Gastroesophageal sphincter (tissue), 3 donors: ENCODE data around the gene TLX3.

Experiments
- EP300 ChIP-seq: sonication (generic); formaldehyde crosslinking; IDR thresholded peaks from one replicate; pipeline ENCODE4 v1.6.1; 2017; ENCODE audit warnings: antibody characterized with exemption, mild to moderate bottlenecking
- POLR2A ChIP-seq, 2 donors: fragments of 450-650 bp; IDR thresholded peaks; one replicate each; pipeline ENCODE4 v1.6.1; 2017; ENCODE audit warnings: antibody characterized with exemption in 2 of 2, mild to moderate bottlenecking in 2 of 2, moderate library complexity in 1 of 2
- POLR2AphosphoS5 ChIP-seq: sonication (generic); formaldehyde crosslinking; IDR thresholded peaks from one replicate; pipeline ENCODE4 v1.6.1; 2017; ENCODE audit warnings: antibody characterized with exemption
- TF ChIP-seq, protein P1 (sequence below), 4 experiments: fragments of 200-600 bp in 2 of 4; fragments of 450-650 bp in 2 of 4; sonication (generic) in 1 of 4; IDR thresholded peaks; one replicate each; pipeline ENCODE4 v1.5.1; 2017 to 2019; ENCODE audit warnings: antibody characterized with exemption in 4 of 4, mild to moderate bottlenecking in 2 of 4, moderate library complexity in 2 of 4

GRCh38 chr5:171261361-171261760, 47.7 kb upstream of the TLX3 start:
- TF ChIP-seq POLR2A (IDR thresholded peaks at IDR 0.05) (no peak), EP300 (no peak), POLR2AphosphoS5 (no peak)
- TF ChIP-seq, protein P1, sequence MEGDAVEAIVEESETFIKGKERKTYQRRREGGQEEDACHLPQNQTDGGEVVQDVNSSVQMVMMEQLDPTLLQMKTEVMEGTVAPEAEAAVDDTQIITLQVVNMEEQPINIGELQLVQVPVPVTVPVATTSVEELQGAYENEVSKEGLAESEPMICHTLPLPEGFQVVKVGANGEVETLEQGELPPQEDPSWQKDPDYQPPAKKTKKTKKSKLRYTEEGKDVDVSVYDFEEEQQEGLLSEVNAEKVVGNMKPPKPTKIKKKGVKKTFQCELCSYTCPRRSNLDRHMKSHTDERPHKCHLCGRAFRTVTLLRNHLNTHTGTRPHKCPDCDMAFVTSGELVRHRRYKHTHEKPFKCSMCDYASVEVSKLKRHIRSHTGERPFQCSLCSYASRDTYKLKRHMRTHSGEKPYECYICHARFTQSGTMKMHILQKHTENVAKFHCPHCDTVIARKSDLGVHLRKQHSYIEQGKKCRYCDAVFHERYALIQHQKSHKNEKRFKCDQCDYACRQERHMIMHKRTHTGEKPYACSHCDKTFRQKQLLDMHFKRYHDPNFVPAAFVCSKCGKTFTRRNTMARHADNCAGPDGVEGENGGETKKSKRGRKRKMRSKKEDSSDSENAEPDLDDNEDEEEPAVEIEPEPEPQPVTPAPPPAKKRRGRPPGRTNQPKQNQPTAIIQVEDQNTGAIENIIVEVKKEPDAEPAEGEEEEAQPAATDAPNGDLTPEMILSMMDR (IDR thresholded peaks at IDR 0.05): no peak
